Measurements from ENCODE around the gene RAPGEF1. TPM values are rescaled to one million over a fixed set of nuclear protein-coding genes. Genes with fewer than 3 reads are reported as not detected.

RAPGEF1 gene
- total and polyA plus RNA-seq, 8 donors = 17.1 to 62.6 (median 44.8) TPM

- Histone ChIP-seq H3K36me3 (no peaks in the 10 kb centered on the region), H3K4me1 (peaks cover 57 to 72% (median 65%) of the 10 kb centered on the region in 3 donors), H3K4me3 (no peak overlapping the region), H3K9me3 (no peaks in the 10 kb centered on the region), H3K27me3 (no peaks in the 10 kb centered on the region), H3K27ac (peak overlapping the region; percentile 1 to 65 (median 56))
- DNase-seq (no peak), FAIRE-seq (no peak), ATAC-seq (peak; percentile 52 to 71 (median 62))
- TF ChIP-seq, protein P1, sequence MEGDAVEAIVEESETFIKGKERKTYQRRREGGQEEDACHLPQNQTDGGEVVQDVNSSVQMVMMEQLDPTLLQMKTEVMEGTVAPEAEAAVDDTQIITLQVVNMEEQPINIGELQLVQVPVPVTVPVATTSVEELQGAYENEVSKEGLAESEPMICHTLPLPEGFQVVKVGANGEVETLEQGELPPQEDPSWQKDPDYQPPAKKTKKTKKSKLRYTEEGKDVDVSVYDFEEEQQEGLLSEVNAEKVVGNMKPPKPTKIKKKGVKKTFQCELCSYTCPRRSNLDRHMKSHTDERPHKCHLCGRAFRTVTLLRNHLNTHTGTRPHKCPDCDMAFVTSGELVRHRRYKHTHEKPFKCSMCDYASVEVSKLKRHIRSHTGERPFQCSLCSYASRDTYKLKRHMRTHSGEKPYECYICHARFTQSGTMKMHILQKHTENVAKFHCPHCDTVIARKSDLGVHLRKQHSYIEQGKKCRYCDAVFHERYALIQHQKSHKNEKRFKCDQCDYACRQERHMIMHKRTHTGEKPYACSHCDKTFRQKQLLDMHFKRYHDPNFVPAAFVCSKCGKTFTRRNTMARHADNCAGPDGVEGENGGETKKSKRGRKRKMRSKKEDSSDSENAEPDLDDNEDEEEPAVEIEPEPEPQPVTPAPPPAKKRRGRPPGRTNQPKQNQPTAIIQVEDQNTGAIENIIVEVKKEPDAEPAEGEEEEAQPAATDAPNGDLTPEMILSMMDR (IDR thresholded peaks at IDR 0.05) = no peak
- intact Hi-C loops (cut with DNase I) = loop anchor here in 1 of 3 donors (10.0 kb wide), 1 partner anchor 63 kb away; no protein-coding TSS in a partner anchor
- WGBS, 2 donors = 37 to 43% methylated on average over 4 of the region's 4 CpGs
These were observed 32.1 kb downstream of the RAPGEF1 start for GRCh38 chr9:131707733-131708157.

DNA sequence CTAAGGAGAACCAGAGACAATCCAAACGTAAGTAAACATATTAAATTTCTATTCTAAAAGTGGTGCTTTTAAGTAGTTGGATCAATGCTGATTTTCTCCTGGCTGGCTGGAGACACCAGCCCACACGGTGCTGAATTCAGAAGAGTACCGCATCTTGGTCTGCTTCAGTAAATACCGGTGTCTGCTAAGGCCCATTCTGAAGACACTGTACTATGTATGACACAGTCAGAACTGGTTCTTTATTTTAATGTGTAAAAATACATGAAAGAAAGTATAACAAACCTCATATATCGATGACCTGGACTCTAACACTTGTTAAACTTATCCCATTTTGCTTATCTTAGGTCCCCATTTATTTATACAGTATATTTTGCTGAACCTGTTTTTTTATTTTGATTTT is 32.8 kb downstream of the RAPGEF1 start:
- no peaks in the 10 kb centered on the region for H3K36me3 ChIP-seq
- intact Hi-C loops (cut with DNase I) = loop anchor here in 1 of 3 donors (10.0 kb wide), 1 partner anchor 62 kb away; no protein-coding TSS in a partner anchor
- WGBS, 2 donors = 51 to 57% methylated on average over 5 of the region's 5 CpGs
- TF ChIP-seq, protein P1 (IDR thresholded peaks at IDR 0.05) = no peak
- DNase-seq (no peak), FAIRE-seq (no peak), ATAC-seq (no peak)
- no peak overlapping the region for H3K4me3 ChIP-seq
- H3K4me1 ChIP-seq = peaks cover 50 to 68% (median 60%) of the 10 kb centered on the region in 3 donors
- no peaks in the 10 kb centered on the region for H3K9me3 ChIP-seq
- H3K27me3 ChIP-seq = no peaks in the 10 kb centered on the region
- peak overlapping the region; percentile 1 to 65 (median 56) for H3K27ac ChIP-seq

GRCh38 chr9:131706608-131706970 is 33.3 kb downstream of the RAPGEF1 start:
- H3K4me1 ChIP-seq = peaks cover 49 to 68% (median 56%) of the 10 kb centered on the region in 3 donors
- H3K9me3 ChIP-seq = no peaks in the 10 kb centered on the region
- WGBS, 2 donors = 20 to 28% methylated on average over 6 of the region's 6 CpGs
- no peak overlapping the region for H3K4me3 ChIP-seq
- H3K27ac ChIP-seq = peak overlapping the region in 3 of 4 donors; percentile 49 to 65 (median 64)
- H3K27me3 ChIP-seq = no peaks in the 10 kb centered on the region
- ATAC-seq (peak; percentile 53 to 66 (median 63)), DNase-seq (peak in 1 of 6 donors; percentile 53), FAIRE-seq (no peak)
- TF ChIP-seq, protein P1 (IDR thresholded peaks at IDR 0.05) = no peak
- H3K36me3 ChIP-seq = no peaks in the 10 kb centered on the region
- intact Hi-C loops (cut with DNase I) = loop anchor here in 1 of 3 donors (10.0 kb wide), 1 partner anchor 62 kb away; no protein-coding TSS in a partner anchor

- ATAC-seq = peak in 1 of 4 donors; percentile 5
- H3K9me3 ChIP-seq = no peaks in the 10 kb centered on the region
- intact Hi-C loops (cut with DNase I) = loop anchor here in 1 of 3 donors (10.0 kb wide), 1 partner anchor 60 kb away; no protein-coding TSS in a partner anchor
- no peak overlapping the region for H3K4me3 ChIP-seq
- H3K27me3 ChIP-seq = no peaks in the 10 kb centered on the region
- H3K4me1 ChIP-seq = peaks cover 49 to 74% (median 56%) of the 10 kb centered on the region in 3 donors
- DNase-seq = no peak
- TF ChIP-seq, protein P1 (IDR thresholded peaks at IDR 0.05) = no peak
- WGBS, 2 donors = 57 to 61% methylated on average over 4 of the region's 4 CpGs
- no peaks in the 10 kb centered on the region for H3K36me3 ChIP-seq
- FAIRE-seq = no peak
- H3K27ac ChIP-seq = peak overlapping the region in 3 of 4 donors; percentile 33 to 75 (median 65)
These were observed 34.9 kb downstream of the RAPGEF1 start for GRCh38 chr9:131704988-131705387.
